Endothelial cell of umbilical vein (primary cell): ENCODE results near the gene PCDH17. TPM values are rescaled to one million over a fixed set of nuclear protein-coding genes. Genes with fewer than 3 reads are reported as not detected.

ENCODE experiments used
- BruUV-seq: library from RNA; stranded (reverse); fragments of 400-500 nt; replicated peaks from 2 replicates; lab custom pipeline; 2021; lab: Mats Ljungman, UMichigan
- CTCF ChIA-PET: fragments of 300-600, 350-600 bp; sonication (Branson Sonifier 250); formaldehyde crosslinking; loops from one replicate; lab custom pipeline; 2021; ENCODE audit warnings: antibody characterized with exemption, inconsistent platforms; lab: Charles Lee
- POLR2A ChIA-PET: fragments of 300-600, 350-600 bp; sonication (Branson Sonifier 250); formaldehyde crosslinking; loops from one replicate; lab custom pipeline; 2021; ENCODE audit warnings: antibody characterized with exemption, inconsistent platforms; lab: Charles Lee
- DNase-seq: peaks from one replicate; pipeline ENCODE4 v3.0.0-alpha.2; 2011; ENCODE audit warnings: low read depth, low spot score
- FAIRE-seq: peaks from 2 replicates; lab custom pipeline; 2011; peaks lifted over from hg19 to GRCh38; lab: Jason Lieb, UNC
- H2AFZ ChIP-seq: 2 replicates; pipeline ENCODE4 v1.6.0; 2012; ENCODE audit warnings: low read depth, low read length, control low read depth, inconsistent platforms
- H3K27ac ChIP-seq: 2 replicates; pipeline ENCODE4 v1.5.1; 2011; ENCODE audit warnings: low read depth, mild to moderate bottlenecking, control low read depth, low read length, moderate library complexity; ENCODE audit not compliant: insufficient read depth
- H3K27me3 ChIP-seq, 2 experiments: 2 replicates each; pipeline versions ENCODE4 v1.6.0 to v1.6.1; 2011; ENCODE audit warnings: low read length in 2 of 2, mixed read lengths in 1 of 2; ENCODE audit not compliant: control insufficient read depth in 2 of 2, insufficient read depth in 2 of 2
- H3K36me3 ChIP-seq, 2 experiments: 2 replicates in 1 of 2; 3 replicates in 1 of 2; pipeline ENCODE4 v1.5.1; 2011; ENCODE audit warnings: low read length in 2 of 2, mild to moderate bottlenecking in 1 of 2, moderate library complexity in 1 of 2; ENCODE audit not compliant: control insufficient read depth in 2 of 2, insufficient read depth in 2 of 2; ENCODE audit errors: extremely low read depth in 1 of 2
- H3K4me1 ChIP-seq: 3 replicates; pipeline ENCODE4 v1.5.1; 2011; ENCODE audit warnings: mild to moderate bottlenecking, low read length; ENCODE audit not compliant: control insufficient read depth, insufficient read depth; ENCODE audit errors: extremely low read depth
- H3K4me2 ChIP-seq: 2 replicates; pipeline ENCODE4 v1.6.1; 2011; ENCODE audit warnings: low read length, control low read depth, mixed read lengths; ENCODE audit not compliant: insufficient read depth
- H3K4me3 ChIP-seq, 3 experiments: fragments of 200-600 bp in 1 of 3; sonication (generic), shearing (Covaris generic) in 1 of 3; replicated peaks in 1 of 3; 2 replicates each; pipeline ENCODE4 v1.5.1; 2011 to 2016; ENCODE audit warnings: control low read depth in 3 of 3, low read length in 3 of 3, mild to moderate bottlenecking in 2 of 3, inconsistent platforms in 1 of 3, low read depth in 1 of 3, moderate library complexity in 1 of 3; ENCODE audit not compliant: insufficient read depth in 1 of 3
- H3K79me2 ChIP-seq: 2 replicates; pipeline ENCODE4 v1.6.0; 2012; ENCODE audit warnings: low read length, inconsistent platforms; ENCODE audit not compliant: control insufficient read depth, insufficient read depth
- H3K9ac ChIP-seq: replicated peaks from 2 replicates; pipeline ENCODE3; 2011; ENCODE audit warnings: low read length, control low read depth; ENCODE audit not compliant: insufficient read depth; ENCODE audit errors: extremely low read depth
- H3K9me1 ChIP-seq: replicated peaks from 3 replicates; pipeline ENCODE4 v1.6.0; 2011; ENCODE audit warnings: mild to moderate bottlenecking, low read length; ENCODE audit not compliant: control insufficient read depth, insufficient read depth; ENCODE audit errors: extremely low read depth
- H3K9me3 ChIP-seq: replicated peaks from 2 replicates; pipeline ENCODE4 v1.5.1; 2012; ENCODE audit warnings: low read length, inconsistent platforms; ENCODE audit not compliant: control insufficient read depth, insufficient read depth
- H4K20me1 ChIP-seq: replicated peaks from 2 replicates; pipeline ENCODE3; 2011; ENCODE audit warnings: mild to moderate bottlenecking, low read length; ENCODE audit not compliant: control insufficient read depth, insufficient read depth; ENCODE audit errors: extremely low read depth
- CTCF ChIP-seq, 2 donors: IDR thresholded peaks; 1 replicate in 1 of 2; 2 replicates in 1 of 2; pipeline ENCODE4 v1.5.1; 2011; ENCODE audit warnings: low read length in 2 of 2, mild to moderate bottlenecking in 2 of 2, moderate library complexity in 2 of 2, control low read depth in 1 of 2, inconsistent platforms in 1 of 2, low read depth in 1 of 2; ENCODE audit not compliant: insufficient read depth in 1 of 2; ENCODE audit errors: extremely low read depth in 1 of 2
- EZH2 ChIP-seq: IDR thresholded peaks from 2 replicates; pipeline ENCODE4 v1.6.1; 2012; ENCODE audit warnings: borderline replicate concordance, low read depth, mild to moderate bottlenecking, moderate library complexity, low read length, inconsistent platforms; ENCODE audit not compliant: severe bottlenecking
- FOS ChIP-seq: IDR thresholded peaks from 2 replicates; pipeline ENCODE4 v1.6.1; 2011; ENCODE audit warnings: mild to moderate bottlenecking, low read length, moderate library complexity, borderline replicate concordance; ENCODE audit not compliant: insufficient read depth
- GATA2 ChIP-seq: IDR thresholded peaks from 2 replicates; pipeline ENCODE4 v1.7.0; 2011; ENCODE audit warnings: low read depth, mild to moderate bottlenecking, moderate library complexity, mixed read lengths, low read length; ENCODE audit not compliant: insufficient read length, insufficient read depth
- JUN ChIP-seq: IDR thresholded peaks from 2 replicates; pipeline ENCODE4 v1.6.1; 2011; ENCODE audit warnings: borderline replicate concordance, low read depth; ENCODE audit not compliant: insufficient read length, insufficient read depth
- MYC ChIP-seq: IDR thresholded peaks from one replicate; pipeline ENCODE4 v1.6.1; 2011; ENCODE audit warnings: mild to moderate bottlenecking, low read depth, low read length
- POLR2A ChIP-seq: IDR thresholded peaks from 2 replicates; pipeline ENCODE4 v1.6.1; 2012; ENCODE audit warnings: low read depth, mild to moderate bottlenecking, control low read depth, low read length
- POLR2AphosphoS5 ChIP-seq: IDR thresholded peaks from 2 replicates; pipeline ENCODE4 v1.6.1; 2012; ENCODE audit warnings: low read depth, mild to moderate bottlenecking, control low read depth, low read length, moderate library complexity; ENCODE audit not compliant: insufficient read depth
- dilution Hi-C: fragments of 300-500 bp; cut with MboI; formaldehyde crosslinking; loops from one replicate; pipeline ENCODE4 v1.15.0; 2019; ENCODE audit warnings: low sequenced_read_pairs; ENCODE audit not compliant: extremely low pct_ligation_motif_present
- intact Hi-C: fragments of 100-400 bp; cut with micrococcal nuclease; formaldehyde crosslinking; loops from one replicate; pipeline ENCODE4 v1.10.0; 2022
- polyA plus RNA-seq, 4 experiments: library from polyadenylated mRNA; depleted of rRNA in 3 of 4; stranded (reverse) in 3 of 4; unstranded in 1 of 4; fragments of >200 nt; gene quantifications; 2 replicates each; pipeline versions ENCODE4 v1.2.1 to v1.2.3, GENCODE V29; 2011 to 2012; ENCODE audit warnings: missing spikeins in 1 of 4
- total RNA-seq: library from RNA; stranded (reverse); gene quantifications from 2 replicates; pipeline ENCODE4 v1.2.3, GENCODE V29; 2021
- TF ChIP-seq, protein P1 (sequence below): IDR thresholded peaks from 2 replicates; pipeline ENCODE4 v1.6.1; 2011; ENCODE audit not compliant: insufficient read depth, insufficient read length

PCDH17 gene
- total and polyA plus RNA-seq, 2 donors (not counting 3 experiments of a cell fraction or from before 2014, with no cell fraction given), result 2.1 to 4.2 TPM

GRCh38 chr13:57601536-57601935 is 30.0 kb upstream of the PCDH17 start:
- POLR2A ChIA-PET, result no interaction called here

More at GRCh38 chr13:57601536-57601935, 30.0 kb upstream of the PCDH17 start:
- H4K20me1 ChIP-seq, result no peaks in the 10 kb centered on the region
- H3K4me2 ChIP-seq, result no peak overlapping the region
- no peak overlapping the region for H3K4me3 ChIP-seq
- H3K27me3 ChIP-seq, result no peaks in the 10 kb centered on the region
- no peak for TF ChIP-seq JUN
- TF ChIP-seq, protein P1, sequence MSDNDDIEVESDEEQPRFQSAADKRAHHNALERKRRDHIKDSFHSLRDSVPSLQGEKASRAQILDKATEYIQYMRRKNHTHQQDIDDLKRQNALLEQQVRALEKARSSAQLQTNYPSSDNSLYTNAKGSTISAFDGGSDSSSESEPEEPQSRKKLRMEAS, result no peak
- no peak for TF ChIP-seq POLR2AphosphoS5
- TF ChIP-seq EZH2, result no peak
- no peak for TF ChIP-seq CTCF (IDR thresholded peaks at IDR 0.05; ENCODE audit: extremely low read depth in 1 of 2, insufficient read depth in 1 of 2, low read depth in 1 of 2, low read length in 2 of 2)
- no peak for TF ChIP-seq FOS
- no peak for TF ChIP-seq GATA2
- no peak for TF ChIP-seq POLR2A
- no peak for TF ChIP-seq MYC
- no peak overlapping the region for H3K27ac ChIP-seq
- H3K9me3 ChIP-seq, result no peaks in the 10 kb centered on the region
- no peaks in the 10 kb centered on the region for H3K9me1 ChIP-seq
- no peak overlapping the region for H2AFZ ChIP-seq
- no peak overlapping the region for H3K9ac ChIP-seq
- no peaks in the 10 kb centered on the region for H3K79me2 ChIP-seq
- no peak for FAIRE-seq
- CTCF ChIA-PET, result no interaction called here
- no peaks in the 10 kb centered on the region for H3K36me3 ChIP-seq
- no TSS peak for BruUV-seq
- dilution Hi-C loops, result no loop called here
- DNase-seq, result no peak
- intact Hi-C loops, result no loop called here
- H3K4me1 ChIP-seq, result no peaks in the 10 kb centered on the region
